Right ventricle myocardium inferior (tissue), 1 donor: ENCODE data around the gene APPBP2. TPM values are rescaled to one million over a fixed set of nuclear protein-coding genes. Genes with fewer than 3 reads are reported as not detected.
"Not testable (repeated sequence)": the region's sequence is repeated elsewhere in the genome, so short reads cannot be mapped to it uniquely, and the experiment has no call there.

Experiments
- ATAC-seq: fragments of 200-7000 bp; cut with Tn5 transposase; one replicate; pipeline ENCODE4 v1.9.1; 2020; ENCODE audit warnings: mild to moderate bottlenecking, moderate library complexity
- DNase-seq: peaks from one replicate; pipeline ENCODE4 v3.0.0; 2021; ENCODE audit errors: missing footprints
- intact Hi-C: fragments of 100-400 bp; cut with DNase I; formaldehyde crosslinking; loops from one replicate; pipeline ENCODE4 v1.11.0; 2022
- total RNA-seq: library from RNA; stranded (reverse); fragmentation: NEBNext Ultra II Directional; extraction: Animal tissue kit (Norgen Biotek cat#: 25700); gene quantifications from one replicate; pipeline ENCODE4 v1.2.1, GENCODE V29; 2021
- donor health status: DM: no; HTN: yes; CAD: no; lungs with severe emphysema.

Gene APPBP2
- total RNA-seq, 1 donor from 2014 or later: 16.7 TPM

GRCh38 chr17:60421273-60422161 is 104.5 kb downstream of the APPBP2 start:
- ATAC-seq: peak; percentile 94
- peak; percentile 87 for DNase-seq
- intact Hi-C loops: loop anchor here (10.0 kb wide), 1 partner anchor 197 kb away; no protein-coding TSS in a partner anchor

GRCh38 chr17:60419875-60420274 is 106.2 kb downstream of the APPBP2 start:
- not testable (repeated sequence) for ATAC-seq, DNase-seq
- intact Hi-C loops: loop anchor here (10.0 kb wide), 1 partner anchor 195 kb away; no protein-coding TSS in a partner anchor

GRCh38 chr17:60419003-60419402 is 107.0 kb downstream of the APPBP2 start:
- intact Hi-C loops, ATAC-seq, DNase-seq: not testable (repeated sequence)

- no peak for ATAC-seq
- no peak for DNase-seq
- intact Hi-C loops: no loop called here
Observed at GRCh38 chr17:60416368-60416925, 109.6 kb downstream of the APPBP2 start.

GRCh38 chr17:60415146-60415545 is 110.9 kb downstream of the APPBP2 start:
- no peak for DNase-seq
- intact Hi-C loops: no loop called here

GRCh38 chr17:60412701-60413100 is 113.3 kb downstream of the APPBP2 start:
- ATAC-seq (no peak), DNase-seq (no peak)
- intact Hi-C loops: no loop called here

More at GRCh38 chr17:60415146-60415545, 110.9 kb downstream of the APPBP2 start:
- ATAC-seq: no peak

- no peak for DNase-seq
- intact Hi-C loops: no loop called here
- no peak for ATAC-seq
Observed at GRCh38 chr17:60410001-60410400, 116.0 kb downstream of the APPBP2 start.

GRCh38 chr17:60406887-60407286 is 119.2 kb downstream of the APPBP2 start:
- intact Hi-C loops: no loop called here
- no peak for ATAC-seq
- no peak for DNase-seq

- ATAC-seq: no peak
- DNase-seq: no peak
- intact Hi-C loops: no loop called here
Observed at GRCh38 chr17:60403962-60404361, 122.1 kb downstream of the APPBP2 start.

GRCh38 chr17:60403523-60403810 is 122.6 kb downstream of the APPBP2 start:
- intact Hi-C loops: no loop called here
- ATAC-seq (no peak), DNase-seq (no peak)

- intact Hi-C loops: no loop called here
- no peak for DNase-seq
- ATAC-seq: no peak
Observed at GRCh38 chr17:60401819-60402218, 124.2 kb downstream of the APPBP2 start.

- DNase-seq (no peak), ATAC-seq (peak; percentile 37)
- intact Hi-C loops: no loop called here
Observed at GRCh38 chr17:60398227-60398959, 127.6 kb downstream of the APPBP2 start.

- intact Hi-C loops: no loop called here
- DNase-seq: no peak
- ATAC-seq: no peak
Observed at GRCh38 chr17:60396412-60396811, 129.6 kb downstream of the APPBP2 start.

- DNase-seq: no peak
- intact Hi-C loops: no loop called here
Observed at GRCh38 chr17:60395508-60396065, 130.5 kb downstream of the APPBP2 start.

GRCh38 chr17:60393840-60394723 is 132.0 kb downstream of the APPBP2 start:
- ATAC-seq (no peak), DNase-seq (no peak)
- intact Hi-C loops: loop anchor here (5.0 kb wide), 1 partner anchor 257 kb away; no protein-coding TSS in a partner anchor

More at GRCh38 chr17:60395508-60396065, 130.5 kb downstream of the APPBP2 start:
- ATAC-seq: no peak
